CD4-positive, alpha-beta T cell treated with Interleukin-4 for 4 hours (primary cell): ENCODE measurements around the gene CYREN.
A peak's percentile ranks its signal among the peaks of the same experiment; 100 is the strongest.
"Not testable (repeated sequence)": the region's sequence is repeated elsewhere in the genome, so short reads cannot be mapped to it uniquely, and the experiment has no call there.

ENCODE experiments used
- DNase-seq: peaks from one replicate; pipeline ENCODE4 v3.0.0-alpha.2; 2020

The CYREN gene

GRCh38 chr7:135158141-135158655 is 12.3 kb downstream of the CYREN start:
- DNase-seq, result no peak

- DNase-seq, result no peak
Observed at GRCh38 chr7:135156290-135156689, 14.2 kb downstream of the CYREN start.

DNA sequence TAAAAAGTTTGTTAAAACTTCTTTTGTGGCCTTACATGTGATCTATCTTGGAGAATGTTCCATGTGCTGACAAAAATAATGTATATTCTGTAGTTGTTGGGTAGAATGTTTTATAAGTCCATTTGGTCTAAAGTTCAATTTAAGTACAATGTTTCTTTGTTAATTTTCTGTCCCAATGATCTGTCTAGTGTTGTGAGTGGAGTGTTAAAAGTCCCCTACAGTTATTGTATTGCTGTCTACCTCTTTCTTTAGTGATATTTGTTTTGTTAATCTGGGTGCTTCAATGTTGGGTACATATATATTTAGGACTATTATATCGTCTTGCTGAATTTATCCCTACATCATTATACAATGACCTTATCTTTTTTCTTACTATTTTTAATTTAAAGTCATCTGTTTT is 15.8 kb downstream of the CYREN start:
- no peak for DNase-seq

- DNase-seq, result no peak
Observed at GRCh38 chr7:135152442-135152841, 18.1 kb downstream of the CYREN start.

GRCh38 chr7:135151533-135151932 is 19.0 kb downstream of the CYREN start:
- no peak for DNase-seq

GRCh38 chr7:135151132-135151531 is 19.4 kb downstream of the CYREN start:
- no peak for DNase-seq

- no peak for DNase-seq
Observed at GRCh38 chr7:135150072-135150782, 20.3 kb downstream of the CYREN start.

DNA sequence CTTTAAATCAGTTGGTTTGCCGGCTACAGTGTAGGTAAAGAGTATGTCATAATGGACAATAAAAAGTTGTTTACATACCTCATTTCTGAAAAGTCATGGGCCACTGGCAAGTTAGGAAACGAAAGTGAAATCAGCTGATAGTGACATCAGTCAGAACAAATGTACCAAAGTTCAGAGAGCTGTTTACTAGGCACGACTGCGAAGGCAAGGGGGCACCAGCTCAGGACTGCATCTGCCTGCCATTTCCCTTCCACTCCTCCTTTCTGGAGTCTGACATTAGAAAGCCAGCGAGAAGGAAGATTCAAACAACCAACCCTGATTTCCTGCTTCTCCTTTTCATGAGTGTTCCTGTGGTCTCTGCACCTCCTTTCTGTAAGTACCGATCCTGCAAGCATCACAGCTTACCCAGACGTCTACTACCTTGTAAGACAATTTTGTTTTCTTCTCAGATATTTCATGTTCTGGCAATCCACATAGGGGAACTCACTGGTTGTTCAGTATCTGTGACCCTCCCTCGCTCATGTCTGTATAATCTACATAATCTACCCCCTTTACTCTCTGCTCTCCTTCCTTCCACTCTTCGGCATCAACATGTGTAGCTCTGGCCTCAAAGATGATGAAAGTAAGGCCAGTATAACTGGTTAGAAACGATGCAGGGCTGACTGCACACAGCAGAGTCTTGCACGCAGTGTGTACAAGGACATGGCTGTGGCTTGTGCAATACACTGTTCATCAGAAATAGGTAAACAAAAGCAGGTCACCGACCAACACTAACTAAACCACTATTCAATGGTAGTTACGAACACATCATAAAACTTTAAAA is 22.4 kb downstream of the CYREN start, which contains the start of gene TMEM140:
TSS of gene TMEM140 (plus strand) at position 174 of the 823 bp plus-strand sequence. CDS start 16,370 bp downstream, outside the sequence.
- DNase-seq, result peak; percentile 79

- DNase-seq, result peak; percentile 33
Observed at GRCh38 chr7:135147341-135147898, 23.1 kb downstream of the CYREN start.

- DNase-seq, result no peak
Observed at GRCh38 chr7:135143885-135144668, 26.4 kb downstream of the CYREN start.

DNA sequence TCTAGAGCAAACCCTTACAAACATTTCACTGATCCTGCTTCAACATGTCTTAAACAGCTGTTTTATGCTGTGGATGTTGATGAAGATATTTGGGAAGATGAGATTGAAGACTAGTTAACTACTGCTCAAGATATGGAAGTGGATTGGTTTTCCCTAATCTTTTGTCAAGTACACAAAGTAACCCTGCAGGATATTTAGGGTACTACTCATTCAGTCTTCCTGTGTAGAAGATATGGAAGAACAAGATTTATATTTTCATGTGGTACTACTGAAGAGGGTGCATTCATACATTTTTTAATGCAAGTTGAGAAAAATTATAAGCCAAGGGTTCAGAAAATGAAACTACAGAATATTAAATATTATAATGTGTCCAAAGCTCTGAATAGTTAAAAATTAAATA is 40.9 kb downstream of the CYREN start:
- DNase-seq, result no peak

- DNase-seq, result no peak
Observed at GRCh38 chr7:135128931-135129330, 41.6 kb downstream of the CYREN start.

- not testable (repeated sequence) for DNase-seq
Observed at GRCh38 chr7:135124631-135125030, 45.9 kb downstream of the CYREN start.

DNA sequence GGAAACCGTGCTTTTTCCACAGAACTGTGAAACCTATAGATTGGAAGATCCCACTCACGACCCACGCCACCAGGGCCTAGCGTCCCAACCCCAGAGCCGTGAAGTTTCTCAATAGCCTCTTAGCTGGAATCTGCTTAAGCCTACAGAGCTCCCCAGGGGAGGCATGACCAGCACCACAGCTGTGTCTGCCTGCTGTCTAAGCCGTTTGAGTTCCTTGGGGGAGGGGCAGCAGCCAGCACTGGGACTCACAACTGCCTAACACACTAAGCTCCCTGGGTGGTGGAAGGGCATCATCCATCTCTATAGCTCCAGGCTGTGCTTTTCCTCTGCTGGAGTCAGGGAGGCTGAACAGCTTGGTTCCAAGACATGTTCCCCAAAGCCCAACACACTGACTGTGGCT is 48.6 kb downstream of the CYREN start:
- no peak for DNase-seq

GRCh38 chr7:135117096-135117495 is 53.4 kb downstream of the CYREN start:
- DNase-seq, result no peak
